H4 (cell line): ENCODE measurements around the gene KDM4C. TPM values are rescaled to one million over a fixed set of nuclear protein-coding genes. Genes with fewer than 3 reads are reported as not detected.

ENCODE experiments used
- DNase-seq: peaks from one replicate; pipeline ENCODE4 v3.0.0-alpha.2; 2015; ENCODE audit warnings: low spot score
- total RNA-seq: library from RNA; depleted of rRNA; stranded (reverse); fragments of >200 nt; shearing (Covaris generic); gene quantifications from 2 replicates; pipeline ENCODE4 v1.2.3, GENCODE V29; 2014

KDM4C gene
- total RNA-seq, 1 experiment from 2014 or later = 4.7 TPM

DNA sequence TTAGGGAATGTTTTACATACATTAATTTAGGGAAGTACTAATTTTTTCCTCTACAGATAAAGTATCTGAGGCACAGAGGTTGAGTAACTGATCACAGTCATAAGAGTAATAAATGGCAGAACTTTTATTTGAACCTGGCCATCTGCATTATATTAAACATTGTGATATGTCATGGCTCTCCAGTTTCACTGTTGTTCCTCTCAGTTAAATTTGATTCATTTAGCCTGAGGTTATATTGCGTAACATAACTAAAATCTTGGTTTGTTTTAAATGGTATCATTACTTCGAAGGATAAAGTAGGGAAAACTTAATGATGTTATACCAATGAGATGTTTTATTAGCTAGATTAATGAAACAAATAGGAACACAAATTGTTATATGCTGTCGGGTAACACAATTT is 284.4 kb downstream of the KDM4C start:
- DNase-seq = no peak

GRCh38 chr9:7045361-7045760 is 287.6 kb downstream of the KDM4C start:
- no peak for DNase-seq

DNA sequence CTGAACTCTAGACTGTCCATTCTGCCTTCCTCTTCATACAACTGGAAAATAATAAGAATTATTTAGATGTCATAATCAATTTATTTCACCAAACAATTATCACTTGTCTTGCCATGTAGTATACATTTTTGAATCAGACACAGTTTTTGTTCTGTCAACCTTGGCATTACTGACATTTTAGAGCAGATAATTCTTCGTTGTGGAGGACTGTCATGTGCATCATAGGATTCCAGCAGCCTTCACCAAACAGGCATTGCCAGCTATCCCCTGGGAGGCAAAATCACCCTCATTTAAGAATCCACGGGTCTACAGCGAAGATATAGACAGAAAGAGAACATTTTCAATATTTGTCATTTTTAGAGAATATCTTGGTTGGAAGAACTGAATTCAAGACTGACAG is 293.9 kb downstream of the KDM4C start:
- DNase-seq = no peak

GRCh38 chr9:7053903-7054302 is 296.1 kb downstream of the KDM4C start:
- no peak for DNase-seq

DNA sequence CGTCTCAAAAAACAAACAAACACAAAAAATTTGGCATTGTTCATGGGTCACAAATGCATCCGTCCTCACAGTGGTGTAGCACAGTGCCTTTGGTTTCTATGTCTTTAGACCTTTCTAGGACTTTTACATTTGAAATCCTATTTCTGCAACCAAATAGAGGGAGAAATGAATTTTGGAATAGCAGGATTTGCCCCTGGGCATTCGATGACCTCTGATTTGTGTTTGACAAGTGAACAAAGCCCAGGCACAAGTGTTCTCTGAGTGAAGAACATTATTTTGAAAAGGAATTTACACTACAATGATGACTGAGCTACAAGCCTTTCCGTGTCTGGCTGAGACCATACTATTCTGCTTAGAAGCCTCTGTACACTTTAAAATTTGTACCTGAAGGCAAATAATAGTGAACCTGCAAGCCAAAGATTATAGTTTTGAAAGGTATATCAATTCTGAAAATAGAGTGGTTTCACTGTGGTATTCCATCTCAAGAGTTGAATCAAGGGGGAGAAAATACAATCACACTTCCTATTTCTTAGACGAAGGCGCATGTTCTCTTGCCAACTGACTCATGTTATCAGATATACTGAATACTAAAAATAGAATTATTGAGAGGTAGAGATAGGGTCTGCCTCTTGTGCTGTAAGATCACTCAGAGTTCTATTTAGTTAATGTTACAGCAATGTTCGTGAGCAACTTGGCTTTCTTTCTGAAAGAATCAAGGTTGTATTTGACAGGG is 297.6 kb downstream of the KDM4C start:
- no peak for DNase-seq

- no peak for DNase-seq
Measured at GRCh38 chr9:7056254-7056653, 298.5 kb downstream of the KDM4C start.

DNA sequence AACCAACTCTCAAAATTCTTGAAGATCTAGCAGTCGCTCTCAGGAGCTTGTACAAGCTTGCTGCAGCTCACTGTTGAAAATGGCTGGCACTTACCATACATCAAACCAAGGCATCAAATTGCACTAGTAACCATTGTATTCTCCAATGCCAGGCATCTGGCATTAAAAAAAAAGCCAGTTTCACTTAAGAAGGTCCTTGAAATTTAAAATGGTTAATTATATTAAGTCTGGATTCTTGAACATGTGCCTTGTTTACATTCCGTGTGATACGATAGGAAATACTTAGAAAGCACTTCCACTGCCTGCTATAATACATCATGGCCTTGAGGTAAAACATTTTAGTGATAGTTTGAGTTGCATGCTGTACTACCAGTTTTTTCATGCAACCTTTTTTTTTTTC is 300.7 kb downstream of the KDM4C start:
- no peak for DNase-seq

DNA sequence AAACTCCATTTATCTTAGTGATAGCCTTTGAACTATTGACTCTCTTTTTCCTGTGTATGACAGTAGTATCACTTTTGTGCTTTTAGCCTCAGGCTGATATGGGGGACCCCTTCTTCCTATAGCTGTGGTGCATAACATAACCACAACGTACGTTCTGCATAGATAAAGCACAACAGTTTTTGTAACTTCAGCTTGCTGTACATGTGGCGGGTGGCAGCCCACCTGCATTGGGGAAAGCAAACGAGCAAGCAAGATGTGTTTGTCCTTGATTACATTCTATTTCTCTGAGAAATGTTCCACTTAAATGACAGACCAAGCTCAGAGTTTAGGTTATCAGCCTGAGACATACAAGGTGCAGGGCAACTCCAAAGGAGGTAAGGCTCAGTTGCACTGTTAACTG is 309.4 kb downstream of the KDM4C start:
- DNase-seq = no peak

- no peak for DNase-seq
Measured at GRCh38 chr9:7071916-7072315, 314.1 kb downstream of the KDM4C start.

- no peak for DNase-seq
Measured at GRCh38 chr9:7073706-7074105, 315.9 kb downstream of the KDM4C start.

DNA sequence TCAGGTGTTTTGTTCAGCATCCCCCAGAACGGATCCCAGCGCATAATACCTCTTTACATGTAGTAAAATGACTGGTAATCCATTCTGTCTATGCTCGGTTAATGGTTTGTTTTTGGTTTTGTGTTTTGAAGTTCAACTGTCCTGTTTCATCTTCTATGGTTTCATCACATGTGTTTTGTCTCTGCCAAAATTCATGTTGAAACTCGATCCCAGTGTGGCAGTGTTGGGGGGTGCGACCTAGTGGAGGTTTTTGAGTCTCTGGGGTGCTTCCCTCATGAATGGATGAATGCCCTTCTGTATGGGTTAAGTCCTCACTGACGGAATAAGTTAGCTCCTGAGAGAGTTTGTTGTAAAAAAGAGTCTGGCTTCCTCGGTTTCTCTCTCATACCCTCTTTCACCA is 317.4 kb downstream of the KDM4C start:
- DNase-seq = no peak

GRCh38 chr9:7079051-7079450 is 321.3 kb downstream of the KDM4C start:
- no peak for DNase-seq

GRCh38 chr9:7081065-7081600 is 323.4 kb downstream of the KDM4C start:
- DNase-seq = no peak

DNA sequence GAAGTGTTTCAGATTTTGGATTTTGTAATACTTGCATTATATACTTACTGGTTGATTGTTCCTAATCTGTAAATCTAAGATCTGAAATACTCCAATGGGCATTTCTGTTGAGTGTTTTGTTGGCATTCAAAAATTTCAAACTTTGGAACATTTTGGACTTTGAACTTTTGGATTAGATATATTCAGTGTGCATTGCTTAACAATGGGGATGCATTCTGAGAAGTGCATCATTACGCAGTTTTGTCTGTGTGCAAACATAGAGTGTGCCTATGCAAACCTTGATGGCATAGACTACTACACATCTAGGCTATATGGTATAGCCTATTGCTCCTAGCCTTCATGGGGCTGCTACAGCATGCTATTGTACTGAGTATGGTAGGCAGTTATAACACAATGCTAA is 325.4 kb downstream of the KDM4C start:
- no peak for DNase-seq

DNA sequence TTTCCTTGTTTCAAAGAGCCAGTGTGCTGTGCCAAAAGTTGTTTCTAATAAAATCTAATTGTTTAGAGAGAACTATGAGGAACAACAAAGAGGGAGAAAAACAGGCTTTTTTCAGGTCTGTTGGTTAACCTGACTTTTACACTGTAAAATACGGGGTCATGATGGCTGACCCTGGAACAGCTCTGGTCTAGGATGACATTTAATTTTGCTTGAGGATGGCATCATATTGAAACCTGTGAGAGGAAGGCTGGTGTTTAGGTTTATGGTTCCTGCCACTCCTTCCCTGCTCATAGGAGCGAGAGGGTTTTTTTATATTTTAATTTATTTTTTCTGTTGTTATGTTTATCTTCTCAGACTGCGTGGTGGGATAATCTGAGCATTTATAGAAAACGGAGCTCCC is 327.6 kb downstream of the KDM4C start:
- DNase-seq = no peak

DNA sequence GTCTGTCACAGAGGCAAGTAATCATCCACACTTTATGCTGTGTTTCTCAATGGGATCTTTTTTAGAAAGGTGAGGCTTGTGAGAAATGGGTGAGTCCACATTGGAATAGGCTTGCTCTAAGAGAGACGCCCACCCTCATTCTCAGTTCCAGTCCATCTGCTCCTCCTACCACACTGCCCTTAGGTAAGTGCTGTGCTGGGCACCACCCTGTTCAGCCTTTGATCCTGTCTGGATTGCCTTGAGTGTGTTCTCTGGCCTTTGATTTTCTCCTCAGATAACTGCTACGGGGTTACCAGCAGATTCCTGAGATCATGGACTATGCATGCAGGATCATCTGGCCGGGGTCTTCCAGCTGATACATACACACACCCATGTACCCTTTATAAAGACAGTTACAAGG is 328.6 kb downstream of the KDM4C start:
- no peak for DNase-seq

GRCh38 chr9:7088611-7089010 is 330.8 kb downstream of the KDM4C start:
- no peak for DNase-seq

GRCh38 chr9:7089406-7090193 is 331.8 kb downstream of the KDM4C start:
- DNase-seq = no peak

DNA sequence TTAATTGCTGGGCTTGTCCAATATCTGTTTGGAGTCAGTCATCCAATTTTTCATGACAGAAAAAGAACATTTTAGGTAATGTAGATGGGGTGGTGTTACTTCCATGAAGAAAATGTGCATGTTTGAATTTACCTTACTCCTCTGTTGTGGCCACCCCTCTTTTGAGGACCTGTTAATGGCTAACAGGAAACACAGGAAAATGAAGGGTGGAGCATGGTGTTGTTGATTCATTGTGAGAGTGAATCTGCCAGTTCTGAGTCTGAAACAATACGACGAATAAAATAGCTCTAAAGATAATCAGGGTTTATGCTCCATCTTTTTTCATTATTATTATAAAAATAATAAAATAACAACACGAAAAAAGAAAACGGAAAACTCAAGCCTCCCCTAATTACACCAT is 335.3 kb downstream of the KDM4C start:
- DNase-seq = no peak

DNA sequence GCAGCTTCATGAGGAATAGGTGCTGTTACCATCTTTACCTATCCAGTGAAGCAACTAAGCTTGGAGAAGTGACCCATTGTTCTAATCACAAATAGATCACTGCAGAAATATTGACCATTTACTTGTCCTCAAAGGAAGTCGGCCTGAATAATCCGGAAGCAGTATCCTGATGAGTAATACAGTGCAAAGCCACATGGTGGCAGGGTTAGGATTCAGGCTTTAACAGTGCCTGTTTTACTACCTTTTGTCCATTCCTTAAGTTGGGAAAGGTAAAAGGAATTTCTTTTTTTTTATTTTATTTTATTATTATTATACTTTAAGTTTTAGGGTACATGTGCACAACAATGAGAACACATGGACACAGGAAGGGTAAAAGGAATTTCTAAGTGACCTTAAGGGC is 336.3 kb downstream of the KDM4C start:
- no peak for DNase-seq

DNA sequence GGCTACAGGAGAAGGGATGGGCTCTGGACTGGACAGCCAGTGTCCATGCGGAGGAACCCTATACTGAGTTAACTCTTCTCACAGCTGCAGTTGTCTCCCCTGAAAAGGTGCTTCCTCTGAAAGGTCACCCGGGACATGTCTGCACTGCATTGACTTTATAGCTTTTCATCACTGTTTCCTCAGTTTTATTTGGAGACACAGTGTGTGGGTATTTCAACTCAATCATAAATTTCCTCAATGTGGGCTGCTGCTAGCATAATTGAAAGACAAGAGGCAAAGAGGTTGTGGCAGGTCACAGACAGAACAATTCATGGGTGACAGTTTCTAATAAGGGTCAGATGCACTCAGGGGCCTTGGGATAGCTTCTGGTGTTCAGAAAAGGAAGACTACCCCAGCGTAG is 336.8 kb downstream of the KDM4C start:
- no peak for DNase-seq

DNA sequence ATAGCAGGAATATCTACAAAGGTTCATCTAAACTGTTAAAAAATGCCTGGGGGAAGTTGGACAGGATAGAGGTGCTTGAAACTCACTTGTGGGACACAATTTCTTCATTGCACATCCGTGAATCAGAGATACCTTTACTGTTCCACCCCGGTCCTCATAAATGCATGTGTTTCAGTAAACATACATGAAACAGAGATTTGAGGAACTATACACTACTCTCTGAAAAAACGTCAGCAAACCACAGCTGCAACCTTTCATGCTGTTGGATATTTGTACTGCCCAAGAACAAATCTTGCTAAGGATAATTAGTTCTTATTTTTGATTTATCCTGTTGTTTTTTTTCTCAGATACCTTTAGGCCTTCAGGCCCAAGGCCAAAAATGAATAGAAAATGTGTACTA is 337.3 kb downstream of the KDM4C start:
- no peak for DNase-seq

GRCh38 chr9:7097040-7097715 is 339.4 kb downstream of the KDM4C start:
- no peak for DNase-seq
